ENCODE measurements around the gene GNA15.
"Not testable (repeated sequence)": the region's sequence is repeated elsewhere in the genome, so short reads cannot be mapped to it uniquely, and the experiment has no call there.

The GNA15 gene

GRCh38 chr19:3149526-3150505 lies 14.0 kb downstream of the GNA15 start:
- no peak for DNase-seq (ENCODE audit: low read depth)

GRCh38 chr19:3150739-3151329 lies 15.0 kb downstream of the GNA15 start:
- DNase-seq (ENCODE audit: low read depth) = no peak

- DNase-seq (ENCODE audit: low read depth) = no peak
Measured at GRCh38 chr19:3151563-3152418, 16.0 kb downstream of the GNA15 start.

DNA sequence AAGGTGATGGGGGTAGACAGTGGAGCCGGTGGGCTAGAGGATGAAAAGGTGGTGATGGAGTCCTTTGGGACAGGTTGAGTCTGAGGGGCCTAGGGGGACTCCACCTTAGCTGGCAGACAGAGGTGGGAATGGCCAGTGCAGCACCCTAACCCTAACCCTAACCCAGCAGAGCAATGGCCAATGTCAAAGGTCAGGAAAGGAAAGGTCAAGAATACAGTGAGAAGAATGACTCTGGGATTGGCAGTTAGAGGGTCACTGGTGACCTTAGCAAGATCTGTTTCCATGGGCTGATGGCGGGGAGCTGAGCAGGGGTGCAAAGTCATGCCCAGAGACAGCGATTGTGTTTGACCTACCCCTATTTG lies 16.6 kb downstream of the GNA15 start:
- no peak for DNase-seq (ENCODE audit: low read depth)

DNA sequence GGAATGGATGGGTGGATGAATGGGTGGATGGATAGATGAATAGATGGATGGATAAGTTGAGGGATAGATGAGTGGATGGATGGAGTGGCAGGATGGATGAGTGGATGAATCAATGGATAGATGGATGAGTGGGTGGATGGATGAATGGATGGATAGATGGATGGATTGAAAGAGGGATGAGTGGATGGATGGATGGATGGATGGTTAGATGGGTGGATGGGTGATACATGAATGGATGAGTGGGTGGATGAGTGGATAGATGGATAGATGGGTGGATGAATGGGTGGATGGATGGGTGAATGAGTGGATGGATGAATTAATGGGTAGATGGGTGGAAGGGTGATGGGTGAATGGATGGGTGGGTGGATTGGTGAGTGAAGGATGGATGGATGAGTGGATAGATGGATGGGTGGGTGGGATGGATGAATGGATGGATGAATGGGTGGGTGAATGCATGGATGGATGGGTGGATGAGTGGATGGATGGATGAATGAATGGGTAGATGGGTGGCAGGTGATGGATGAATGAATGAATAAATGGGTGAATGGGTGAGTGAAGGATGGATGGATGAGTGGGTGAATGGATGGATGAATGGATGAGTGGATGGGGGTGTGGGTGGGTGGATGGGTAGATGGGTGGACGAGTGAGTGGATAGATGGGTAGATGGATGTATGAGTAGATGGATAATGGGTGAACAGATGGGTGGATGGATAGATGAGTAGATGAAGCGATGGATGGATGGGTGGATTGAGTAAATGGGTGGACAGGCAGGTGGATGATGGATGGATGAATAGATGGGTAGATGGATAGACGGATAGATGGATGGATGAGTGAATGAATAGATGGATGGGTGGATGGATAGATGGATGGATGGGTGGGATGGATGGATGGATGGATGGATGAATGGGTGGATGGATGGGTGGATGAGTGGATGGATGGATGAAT lies 17.7 kb downstream of the GNA15 start:
- no peak for DNase-seq (ENCODE audit: low read depth)

- not testable (repeated sequence) for DNase-seq (ENCODE audit: low read depth)
Measured at GRCh38 chr19:3154447-3154846, 18.6 kb downstream of the GNA15 start.

GRCh38 chr19:3154957-3155736 lies 19.3 kb downstream of the GNA15 start:
- peak; percentile 95 for DNase-seq (ENCODE audit: low read depth)

GRCh38 chr19:3157096-3157845 lies 21.4 kb downstream of the GNA15 start:
- no peak for DNase-seq (ENCODE audit: low read depth)

DNA sequence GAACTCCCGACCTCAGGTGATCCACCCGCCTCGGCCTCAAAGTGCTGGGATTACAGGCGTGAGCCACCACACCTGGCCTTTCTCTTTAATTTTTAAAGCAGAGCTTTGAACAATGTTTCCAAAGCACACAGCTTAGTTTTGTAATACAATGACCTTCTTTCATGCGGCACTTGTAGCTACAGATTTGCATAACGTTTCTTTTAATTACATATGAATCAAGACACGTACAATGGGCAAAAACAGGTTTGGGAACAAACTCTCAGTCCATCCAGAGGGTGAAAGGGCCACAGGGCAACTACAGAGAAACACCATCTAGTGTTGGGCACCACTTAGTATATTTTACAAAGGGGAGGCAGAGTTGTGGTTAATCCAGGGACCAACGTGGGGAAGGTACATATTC lies 23.7 kb downstream of the GNA15 start:
- no peak for DNase-seq (ENCODE audit: low read depth)

GRCh38 chr19:3160219-3160618 lies 24.4 kb downstream of the GNA15 start:
- DNase-seq (ENCODE audit: low read depth) = no peak

GRCh38 chr19:3161453-3161852 lies 25.6 kb downstream of the GNA15 start:
- no peak for DNase-seq (ENCODE audit: low read depth)

DNA sequence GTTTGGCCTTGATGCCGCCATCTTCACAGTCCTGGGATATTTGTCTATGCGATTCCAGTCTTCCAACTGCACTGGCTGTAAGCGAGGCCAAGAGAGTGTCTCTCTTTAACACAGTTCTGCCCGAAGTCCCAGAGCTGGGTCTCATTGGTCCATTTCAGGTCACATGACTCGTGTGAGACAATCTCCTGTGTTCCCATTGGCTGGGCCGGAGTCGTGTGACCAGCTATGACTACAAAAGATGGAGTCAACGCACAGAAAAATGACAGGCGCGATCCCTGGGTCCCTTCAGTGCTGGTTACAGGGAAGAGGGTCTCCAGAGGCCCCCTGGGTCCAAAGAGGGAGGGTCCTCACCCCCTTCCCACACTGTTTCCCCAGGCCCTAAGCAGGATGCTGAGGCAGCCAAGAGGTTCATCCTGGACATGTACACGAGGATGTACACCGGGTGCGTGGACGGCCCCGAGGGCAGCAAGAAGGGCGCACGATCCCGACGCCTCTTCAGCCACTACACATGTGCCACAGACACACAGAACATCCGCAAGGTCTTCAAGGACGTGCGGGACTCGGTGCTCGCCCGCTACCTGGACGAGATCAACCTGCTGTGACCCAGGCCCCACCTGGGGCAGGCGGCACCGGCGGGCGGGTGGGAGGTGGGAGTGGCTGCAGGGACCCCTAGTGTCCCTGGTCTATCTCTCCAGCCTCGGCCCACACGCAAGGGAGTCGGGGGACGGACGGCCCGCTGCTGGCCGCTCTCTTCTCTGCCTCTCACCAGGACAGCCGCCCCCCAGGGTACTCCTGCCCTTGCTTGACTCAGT lies 26.8 kb downstream of the GNA15 start:
- DNase-seq (ENCODE audit: low read depth) = no peak

DNA sequence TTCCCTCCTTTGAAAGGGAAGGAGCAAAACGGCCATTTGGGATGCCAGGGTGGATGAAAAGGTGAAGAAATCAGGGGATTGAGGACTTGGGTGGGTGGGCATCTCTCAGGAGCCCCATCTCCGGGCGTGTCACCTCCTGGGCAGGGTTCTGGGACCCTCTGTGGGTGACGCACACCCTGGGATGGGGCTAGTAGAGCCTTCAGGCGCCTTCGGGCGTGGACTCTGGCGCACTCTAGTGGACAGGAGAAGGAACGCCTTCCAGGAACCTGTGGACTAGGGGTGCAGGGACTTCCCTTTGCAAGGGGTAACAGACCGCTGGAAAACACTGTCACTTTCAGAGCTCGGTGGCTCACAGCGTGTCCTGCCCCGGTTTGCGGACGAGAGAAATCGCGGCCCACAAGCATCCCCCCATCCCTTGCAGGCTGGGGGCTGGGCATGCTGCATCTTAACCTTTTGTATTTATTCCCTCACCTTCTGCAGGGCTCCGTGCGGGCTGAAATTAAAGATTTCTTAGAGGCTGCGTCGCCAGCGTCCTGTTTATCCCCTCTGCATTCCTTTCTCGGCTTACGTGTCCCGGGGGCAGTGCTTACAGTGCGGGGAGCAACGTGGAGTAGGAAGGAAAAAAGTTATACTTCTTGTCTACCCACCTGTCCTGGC lies 27.5 kb downstream of the GNA15 start:
- peak; percentile 24 for DNase-seq (ENCODE audit: low read depth)

DNA sequence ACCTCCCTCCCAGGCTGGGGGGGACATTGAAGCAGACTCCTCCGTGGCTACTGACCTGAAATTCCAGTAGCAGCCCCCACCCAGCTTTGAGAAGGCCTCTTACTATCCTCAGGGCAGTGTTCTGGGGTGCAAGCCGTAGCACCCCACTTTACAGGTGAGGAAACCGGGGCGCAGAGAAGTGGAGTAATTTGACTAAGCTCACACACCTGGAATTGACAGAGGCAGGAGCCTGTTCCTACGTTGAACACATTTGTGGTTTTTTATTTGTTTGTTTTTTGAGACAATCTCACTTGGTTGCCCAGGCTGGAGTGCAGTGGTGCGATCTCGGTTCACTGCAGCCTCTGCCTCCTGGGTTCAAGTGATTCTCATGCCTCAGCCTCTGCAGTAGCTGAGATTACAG lies 28.1 kb downstream of the GNA15 start:
- no peak for DNase-seq (ENCODE audit: low read depth)

DNA sequence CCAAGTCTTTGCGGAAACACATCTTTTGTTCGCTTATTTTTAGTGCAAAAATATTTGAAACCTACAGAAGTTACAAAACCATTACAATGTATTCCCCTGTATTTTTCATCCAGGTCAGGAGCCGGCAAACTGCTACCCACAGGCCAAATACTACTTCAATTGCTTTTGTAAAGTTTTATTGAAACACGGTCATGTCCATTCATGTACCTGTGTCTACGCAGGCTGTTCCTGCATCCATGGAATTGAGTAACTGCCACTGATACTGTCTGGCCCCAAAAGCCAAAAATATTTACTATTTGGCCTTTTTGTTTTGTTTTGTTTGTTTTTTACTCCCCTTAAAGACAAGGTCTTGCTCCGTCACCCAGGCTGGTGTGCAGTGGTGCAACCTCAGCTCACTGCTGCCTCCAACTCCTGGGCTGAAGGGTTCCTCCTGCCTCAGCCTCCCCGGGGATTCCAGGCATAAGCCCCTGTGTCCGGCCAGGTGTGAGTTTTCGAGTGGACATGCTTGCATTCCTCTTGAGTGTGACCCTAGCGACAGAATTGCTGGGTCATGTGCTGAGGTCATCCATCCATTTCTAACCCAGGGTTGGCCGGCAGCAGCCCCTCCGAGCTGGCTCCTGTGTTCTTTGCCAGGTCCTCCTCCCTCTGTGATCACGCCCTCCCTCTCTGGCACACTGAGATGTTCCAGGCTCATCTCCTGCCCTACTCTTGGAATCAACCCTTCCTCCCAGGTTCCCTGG lies 31.9 kb downstream of the GNA15 start:
- DNase-seq (ENCODE audit: low read depth) = no peak

DNA sequence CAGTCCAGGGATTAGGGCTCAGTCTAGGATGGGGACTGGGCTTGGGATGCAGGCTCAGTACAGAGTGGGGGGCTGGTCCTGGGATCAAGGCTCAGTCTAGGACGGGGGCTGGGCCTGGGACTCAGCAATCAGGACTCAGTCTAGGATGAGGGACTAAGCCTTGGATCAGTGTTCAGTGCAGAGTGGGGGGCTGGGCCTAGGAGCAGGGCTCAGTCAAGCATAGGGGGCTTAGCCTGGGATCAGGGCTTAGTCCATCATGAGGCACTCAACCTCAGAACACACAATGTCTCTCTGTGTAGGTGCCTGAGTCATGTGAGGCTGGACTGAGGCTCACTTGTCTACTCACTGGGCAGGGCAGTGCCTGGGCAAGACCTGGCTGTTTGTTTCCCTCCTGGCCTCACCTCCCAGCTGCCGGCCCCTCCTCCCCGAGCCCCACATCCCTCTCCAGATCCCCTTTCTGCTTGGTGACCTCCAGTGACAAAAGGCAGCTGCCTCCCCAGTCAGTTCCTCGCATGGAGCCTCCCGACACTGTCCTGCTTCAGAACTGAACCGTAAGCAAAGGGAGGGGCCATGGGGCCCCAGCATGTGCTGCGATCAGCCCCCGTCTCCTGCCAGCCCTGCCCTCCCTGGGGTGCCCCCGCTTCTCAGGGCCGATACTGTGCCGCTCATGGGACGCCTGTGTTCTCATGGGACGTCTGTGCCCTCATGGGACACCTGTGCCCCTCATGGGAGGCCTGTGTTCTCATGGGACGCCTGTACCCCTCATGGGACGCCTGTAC lies 36.2 kb downstream of the GNA15 start:
- DNase-seq (ENCODE audit: low read depth) = no peak

GRCh38 chr19:3172673-3173000 lies 36.8 kb downstream of the GNA15 start:
- not testable (repeated sequence) for DNase-seq (ENCODE audit: low read depth)
